T follicular helper cell (primary cell): ENCODE results near the gene COL1A1.

Experiments used
- DNase-seq: peaks from one replicate; pipeline ENCODE4 v3.0.0-alpha.2; 2020; ENCODE audit warnings: low read depth

Gene COL1A1

DNA sequence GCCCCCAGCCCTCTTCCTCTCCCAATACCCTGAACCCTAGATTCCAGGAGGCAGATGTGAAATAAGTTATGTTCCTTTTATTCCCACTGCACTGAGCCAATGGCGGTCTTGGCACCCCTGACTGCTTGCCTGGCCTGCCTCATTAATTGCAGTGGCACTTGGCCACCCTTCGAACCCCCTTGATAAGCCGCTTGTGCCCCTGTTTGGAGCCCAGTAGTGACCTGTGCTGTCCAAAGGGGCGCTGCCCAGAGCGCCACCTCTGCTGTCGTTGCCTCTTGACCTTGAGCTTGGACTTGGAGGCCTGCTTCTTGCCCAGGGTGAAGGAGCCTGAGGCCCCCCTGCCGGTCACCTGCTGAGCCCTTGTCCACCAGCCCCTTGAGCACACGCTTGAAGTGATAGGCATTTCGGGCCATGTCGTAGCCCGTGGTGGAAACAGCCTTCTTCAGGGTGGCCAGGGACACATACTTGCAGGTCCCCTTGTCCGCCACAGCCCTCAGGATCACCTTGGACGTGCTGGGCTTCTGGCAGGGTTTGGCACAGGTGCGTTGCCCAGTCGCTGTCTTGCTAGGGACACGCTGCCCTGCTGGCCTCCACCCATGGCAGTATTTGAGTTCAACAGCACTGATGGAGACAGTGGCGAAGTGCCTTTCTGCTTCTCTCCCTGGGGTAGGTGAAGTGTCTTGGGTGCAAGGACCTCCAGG lies 29.9 kb downstream of the COL1A1 start:
- no peak for DNase-seq

DNA sequence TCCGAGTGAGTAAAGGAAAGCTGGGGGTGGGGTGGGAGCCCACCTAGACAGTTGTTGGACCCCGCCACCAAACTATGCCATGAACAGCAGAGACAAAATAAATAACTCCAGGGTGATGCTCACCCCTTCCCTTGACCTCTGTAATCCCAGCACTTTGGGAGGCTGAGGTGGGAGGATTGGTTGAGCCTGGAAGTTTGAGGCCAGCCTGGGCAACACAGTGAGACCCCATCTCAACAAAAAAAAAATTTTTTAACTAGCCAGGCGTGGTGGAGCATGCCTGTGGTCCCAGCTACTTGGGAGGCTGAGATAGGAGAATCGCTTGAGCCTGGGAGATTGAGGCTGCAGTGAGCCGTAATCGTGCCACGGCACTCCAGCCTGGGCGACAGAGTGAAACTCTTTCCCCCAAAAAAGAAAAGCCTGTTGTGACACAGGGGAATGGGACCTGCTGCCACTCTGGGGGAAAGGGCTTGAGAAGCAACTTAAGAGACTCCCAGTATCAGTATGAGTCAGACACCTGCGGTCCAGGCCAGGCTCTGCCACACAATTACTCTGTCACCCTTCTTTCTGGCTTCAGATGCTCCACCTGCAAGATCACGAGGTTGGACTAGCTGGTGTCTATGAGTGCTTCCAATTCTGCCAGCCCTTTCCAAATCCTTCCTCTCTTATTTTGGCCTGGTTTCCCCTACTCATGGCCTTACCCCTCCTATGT lies 30.6 kb downstream of the COL1A1 start:
- no peak for DNase-seq

DNA sequence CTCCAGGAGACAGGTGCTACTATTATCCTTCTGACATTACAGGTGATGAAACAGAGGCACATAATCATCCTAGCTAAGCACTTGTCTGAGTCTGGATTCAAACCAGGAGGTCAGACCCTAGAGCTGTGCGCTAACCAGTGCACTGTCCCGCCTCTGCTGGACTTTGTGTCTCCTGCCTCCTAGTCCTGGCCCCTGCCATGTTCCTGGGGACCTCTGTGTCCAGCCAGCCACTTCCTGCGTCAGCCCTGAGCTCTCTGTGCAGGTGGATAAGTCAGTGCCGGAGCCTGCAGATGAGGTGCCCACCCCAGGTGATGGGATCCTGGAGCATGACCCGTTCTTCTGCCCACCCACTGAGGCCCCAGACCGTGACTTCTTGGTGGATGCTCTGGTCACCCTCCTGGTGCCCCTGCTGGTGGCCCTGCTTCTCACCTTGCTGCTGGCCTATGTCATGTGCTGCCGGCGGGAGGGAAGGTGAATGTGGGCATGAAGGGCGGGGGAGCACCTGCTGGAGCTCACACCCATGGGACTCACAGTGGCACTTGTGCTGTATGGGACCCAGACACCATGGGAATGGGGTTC lies 31.5 kb downstream of the COL1A1 start:
- no peak for DNase-seq

DNA sequence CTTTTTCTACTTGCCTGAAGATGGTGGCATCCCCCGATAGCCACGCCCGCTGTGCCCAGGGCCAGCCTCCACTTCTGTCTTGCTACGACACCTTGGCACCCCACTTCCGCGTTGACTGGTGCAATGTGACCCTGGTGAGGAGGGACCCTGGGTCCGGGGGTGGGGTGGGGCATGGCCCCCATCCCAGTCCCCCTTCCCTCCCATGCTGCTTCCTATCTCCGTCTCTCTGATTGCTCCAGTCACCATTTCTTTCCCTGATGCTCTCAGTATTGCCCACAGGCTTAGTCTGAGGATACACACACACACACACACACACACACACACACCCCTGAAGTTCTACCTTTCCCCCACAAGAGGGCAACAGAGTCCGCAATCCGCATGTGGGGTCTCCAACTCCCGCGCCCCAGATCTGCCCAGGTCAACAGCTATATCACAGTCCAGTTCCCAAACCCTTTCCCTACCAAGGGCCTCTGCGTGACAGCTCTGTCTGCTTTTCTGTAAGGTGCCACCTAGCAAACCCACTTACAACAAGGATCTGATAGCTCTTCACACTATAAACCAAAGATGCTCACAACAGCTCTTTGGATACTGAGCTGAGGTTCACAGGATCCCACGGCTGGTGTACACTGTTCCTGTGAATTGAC lies 32.2 kb downstream of the COL1A1 start:
- peak; percentile 34 for DNase-seq

DNA sequence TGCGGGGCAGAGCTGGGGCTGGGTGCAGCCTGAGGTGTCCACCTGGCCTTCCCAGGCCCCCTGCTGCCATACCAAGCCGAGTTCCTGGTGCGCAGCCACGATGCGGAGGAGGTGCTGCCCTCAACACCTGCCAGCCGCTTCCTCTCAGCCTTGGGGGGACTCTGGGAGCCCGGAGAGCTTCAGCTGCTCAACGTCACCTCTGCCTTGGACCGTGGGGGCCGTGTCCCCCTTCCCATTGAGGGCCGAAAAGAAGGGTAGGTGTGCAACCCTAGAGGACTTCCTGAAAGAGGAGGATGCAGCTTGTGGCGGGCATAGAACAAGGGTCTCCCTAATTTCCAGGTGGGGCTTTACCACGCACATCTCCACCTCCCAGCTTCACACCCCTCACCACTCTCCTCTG lies 33.1 kb downstream of the COL1A1 start:
- no peak for DNase-seq

DNA sequence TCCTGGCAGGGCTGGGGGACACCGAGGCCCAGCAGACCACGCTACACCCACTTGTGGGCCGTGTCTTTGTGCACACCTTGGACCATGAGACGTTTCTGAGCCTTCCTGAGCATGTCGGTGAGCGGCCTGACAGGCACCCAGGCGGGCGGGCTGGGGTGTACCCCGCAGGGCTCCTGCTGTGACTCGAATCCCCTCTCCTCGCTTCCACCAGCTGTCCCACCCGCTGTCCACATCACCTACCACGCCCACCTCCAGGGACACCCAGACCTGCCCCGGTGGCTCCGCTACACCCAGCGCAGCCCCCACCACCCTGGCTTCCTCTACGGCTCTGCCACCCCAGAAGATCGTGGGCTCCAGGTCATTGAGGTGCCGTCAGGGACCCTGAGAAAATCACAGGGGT lies 34.1 kb downstream of the COL1A1 start:
- DNase-seq: no peak

DNA sequence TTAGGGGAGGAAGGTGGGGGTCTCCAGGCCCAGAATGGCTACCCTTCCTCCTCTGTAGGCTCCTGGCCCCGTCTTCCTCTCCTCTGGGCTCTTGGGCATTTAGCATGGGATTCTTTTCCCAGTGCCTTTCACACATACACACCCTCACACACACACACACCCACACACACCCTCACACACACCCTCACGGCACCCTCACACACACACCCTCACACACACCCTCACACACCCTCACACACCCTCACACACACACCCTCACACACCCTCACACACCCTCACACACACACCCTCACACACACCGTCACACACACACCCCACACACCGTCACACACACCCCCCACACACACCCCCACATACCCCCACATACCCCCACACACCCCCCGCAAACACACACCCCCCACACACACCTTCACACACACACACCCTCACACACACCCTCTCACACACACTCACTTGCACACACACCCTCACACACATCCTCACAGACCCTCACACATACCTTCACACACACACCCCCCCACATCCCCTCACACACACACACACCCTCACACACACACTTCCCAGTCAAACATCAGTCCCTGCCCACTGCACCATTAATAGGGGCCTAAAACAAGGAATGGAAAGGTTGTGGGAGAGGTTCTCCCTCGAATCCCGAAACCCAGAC lies 34.8 kb downstream of the COL1A1 start:
- no peak for DNase-seq

DNA sequence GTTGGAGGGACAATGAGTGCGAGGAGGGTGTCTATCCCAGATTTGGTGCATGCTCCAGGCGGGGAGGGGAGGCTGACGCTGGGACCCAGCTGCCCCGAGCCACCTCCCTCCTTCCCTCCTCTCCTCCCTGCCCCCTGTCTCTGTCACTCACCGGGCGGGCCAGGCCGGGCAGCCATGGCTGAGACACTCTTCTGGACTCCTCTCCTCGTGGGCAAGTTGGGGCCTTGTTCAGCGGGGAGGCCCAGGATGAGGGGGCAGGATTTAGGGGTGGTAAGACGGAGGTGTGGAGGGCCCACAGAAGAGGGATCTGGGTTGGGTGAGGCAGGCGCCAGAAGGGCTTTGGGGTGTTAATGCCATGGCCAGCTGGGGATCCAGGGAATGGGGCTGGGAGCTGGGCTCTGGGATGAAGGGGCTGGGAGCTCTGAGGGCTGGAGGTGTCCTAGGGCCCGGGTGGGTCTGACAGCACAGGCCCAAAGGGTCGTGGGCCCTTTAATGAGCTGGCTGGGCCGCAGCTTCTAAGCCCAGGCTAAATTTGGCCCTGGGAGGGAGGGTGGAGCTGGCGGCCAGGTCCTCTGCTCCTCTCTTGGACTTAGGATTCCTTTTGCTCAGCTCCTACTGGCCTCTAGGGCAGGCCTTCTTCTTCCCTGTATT lies 35.4 kb downstream of the COL1A1 start, which contains the start of gene SGCA:
Gene SGCA, plus strand, starts transcription at position 139 of the 651 bp plus-strand sequence. Its CDS starts 36 bp downstream, at position 175.
- DNase-seq: no peak

DNA sequence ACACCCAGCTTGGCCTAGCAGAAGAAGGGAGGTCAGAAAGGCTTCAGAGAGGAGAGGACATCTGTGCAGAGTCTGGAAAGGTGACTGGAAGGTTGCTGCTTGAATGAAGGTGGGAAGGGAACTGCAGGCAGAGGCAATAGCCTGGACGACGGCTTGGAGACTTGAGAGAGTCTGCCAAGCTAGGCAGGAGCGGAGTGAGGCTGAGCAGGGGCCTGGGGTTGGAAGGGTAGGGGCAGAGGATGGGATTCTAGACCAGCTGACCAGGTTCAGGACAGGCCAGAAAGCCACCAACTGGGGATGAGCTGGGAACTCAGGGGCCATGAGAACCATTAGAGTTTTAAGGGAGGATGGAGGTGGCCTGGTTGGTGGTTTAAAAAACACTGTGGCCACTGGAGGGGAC lies 36.0 kb downstream of the COL1A1 start:
- DNase-seq: no peak

DNA sequence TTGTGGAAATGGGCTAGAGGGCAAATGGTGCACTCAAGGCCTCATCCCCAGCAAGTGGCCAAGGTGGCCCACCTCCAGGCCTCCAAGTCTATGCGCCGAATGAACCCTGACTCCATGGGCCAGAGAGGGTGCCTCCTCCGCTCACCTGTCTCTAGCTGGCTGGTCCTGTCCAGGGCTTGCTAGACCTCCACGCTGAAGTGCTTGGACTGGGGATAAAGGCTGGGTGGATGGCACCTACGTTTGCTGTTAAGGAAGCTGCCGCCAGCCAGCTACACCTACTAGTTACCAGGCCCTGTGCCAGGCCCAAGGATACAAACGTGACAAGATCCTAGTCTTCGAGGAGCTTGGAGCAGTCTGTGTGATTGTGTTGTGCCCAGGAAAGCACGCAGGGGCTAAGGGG lies 36.4 kb downstream of the COL1A1 start:
- DNase-seq: no peak

DNA sequence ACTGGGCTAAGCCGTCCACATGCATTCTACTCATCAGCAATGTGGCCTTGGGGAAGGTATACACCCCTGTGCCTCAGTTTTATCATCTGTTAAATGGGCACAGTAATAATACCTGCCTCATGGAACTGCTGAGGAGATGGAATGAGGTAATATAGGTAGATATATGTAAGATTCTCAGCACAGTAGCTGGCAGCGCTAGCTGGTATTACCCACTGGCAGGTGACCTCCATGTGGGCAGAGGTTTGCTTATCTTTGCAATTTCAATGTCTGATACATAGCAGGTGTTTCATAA lies 36.8 kb downstream of the COL1A1 start:
- DNase-seq: no peak

DNA sequence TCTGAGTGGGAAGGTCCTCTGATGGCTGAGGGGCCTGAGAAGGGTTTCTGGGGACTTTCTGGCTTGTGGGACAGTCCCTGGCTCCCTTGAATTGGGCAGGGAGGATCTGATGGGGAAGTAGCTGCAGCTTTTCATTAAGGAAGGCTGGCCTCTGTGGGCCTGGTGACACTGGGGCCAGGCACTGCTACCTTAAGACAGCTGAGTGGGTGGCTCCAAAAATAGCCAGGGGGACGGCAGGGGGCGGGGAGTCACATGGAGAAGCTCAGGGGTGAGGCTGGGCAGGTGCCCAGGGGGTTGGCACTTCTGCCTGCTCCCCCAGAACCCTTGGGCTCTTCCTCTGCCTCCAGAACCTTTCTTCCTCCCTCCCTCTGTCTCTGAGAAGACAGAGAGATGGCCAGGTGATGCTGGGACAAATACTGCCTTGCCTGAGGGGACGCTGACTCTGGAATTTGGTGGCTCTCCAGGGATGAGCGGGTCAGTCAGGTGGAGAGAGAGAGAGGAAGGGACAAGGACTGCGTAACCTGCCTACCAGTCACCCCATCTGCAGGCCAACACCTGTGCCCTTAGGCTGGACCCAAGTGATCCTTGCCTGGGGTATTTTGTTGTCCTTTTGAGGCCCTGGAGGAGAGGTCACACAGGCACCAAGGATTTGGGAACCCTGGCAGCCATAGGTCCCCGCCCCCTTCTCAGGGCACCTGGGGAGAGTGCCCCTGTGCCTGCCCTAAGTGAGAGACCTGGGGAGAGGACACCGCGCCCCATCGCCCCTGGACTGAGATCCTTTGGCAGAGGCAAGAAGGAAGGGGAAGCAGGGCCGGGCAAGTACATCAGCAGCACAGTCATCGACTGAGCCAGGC lies 37.4 kb downstream of the COL1A1 start:
- no peak for DNase-seq

DNA sequence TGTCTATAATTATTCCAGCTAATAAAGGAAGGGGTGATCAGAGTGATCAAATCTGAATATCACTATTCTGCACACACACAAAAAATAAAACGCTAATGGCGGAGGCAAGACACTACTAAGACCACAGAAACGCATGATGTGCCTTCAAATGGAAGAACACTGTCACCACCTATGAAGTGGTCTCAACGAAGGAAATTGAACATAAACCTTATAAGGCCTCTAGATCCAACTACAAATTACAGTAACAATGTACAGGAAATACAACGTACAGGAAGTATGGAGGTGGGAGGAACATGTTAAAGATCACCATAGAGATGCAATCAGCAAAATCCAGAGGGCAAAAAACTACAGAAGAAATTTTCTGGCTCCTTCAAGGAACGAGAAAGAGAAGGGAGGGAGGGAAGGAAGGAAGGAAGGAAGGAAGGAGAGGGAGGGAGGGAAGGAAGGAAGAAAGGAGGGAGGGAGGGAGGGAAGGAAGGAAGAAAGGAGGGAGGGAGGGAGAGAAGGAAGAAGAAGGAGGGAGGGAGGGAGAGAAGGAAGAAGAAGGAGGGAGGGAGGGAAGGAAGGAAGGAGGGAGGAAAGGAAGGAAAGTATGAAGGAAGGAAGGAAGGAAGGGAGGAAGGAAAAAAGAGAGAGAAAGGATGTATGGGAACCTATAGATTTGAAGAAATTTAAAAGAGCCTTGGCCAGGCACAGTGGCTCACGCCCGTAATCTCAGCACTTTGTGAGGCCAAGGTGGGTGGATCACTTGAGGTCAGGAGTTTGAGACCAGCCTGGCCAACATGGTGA lies 38.8 kb downstream of the COL1A1 start:
- DNase-seq: no peak

DNA sequence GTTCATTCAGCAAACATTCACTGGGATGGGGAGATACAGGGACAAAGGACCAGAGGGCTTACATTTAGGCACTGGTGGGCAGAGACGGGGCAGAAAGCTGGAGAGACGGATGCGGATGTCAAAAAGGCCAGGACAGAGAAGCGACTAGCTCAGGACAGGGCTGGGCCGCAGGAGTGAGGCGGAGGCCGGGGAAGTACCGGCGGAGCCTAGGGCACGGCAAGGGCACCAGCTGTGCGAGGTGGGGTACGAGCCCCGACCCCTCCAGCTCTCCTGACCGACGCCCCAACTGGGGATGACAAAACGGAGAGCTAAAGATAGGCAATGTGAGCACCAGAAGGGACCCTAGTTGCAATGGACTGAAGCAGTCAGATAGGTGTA lies 39.5 kb downstream of the COL1A1 start:
- no peak for DNase-seq

DNA sequence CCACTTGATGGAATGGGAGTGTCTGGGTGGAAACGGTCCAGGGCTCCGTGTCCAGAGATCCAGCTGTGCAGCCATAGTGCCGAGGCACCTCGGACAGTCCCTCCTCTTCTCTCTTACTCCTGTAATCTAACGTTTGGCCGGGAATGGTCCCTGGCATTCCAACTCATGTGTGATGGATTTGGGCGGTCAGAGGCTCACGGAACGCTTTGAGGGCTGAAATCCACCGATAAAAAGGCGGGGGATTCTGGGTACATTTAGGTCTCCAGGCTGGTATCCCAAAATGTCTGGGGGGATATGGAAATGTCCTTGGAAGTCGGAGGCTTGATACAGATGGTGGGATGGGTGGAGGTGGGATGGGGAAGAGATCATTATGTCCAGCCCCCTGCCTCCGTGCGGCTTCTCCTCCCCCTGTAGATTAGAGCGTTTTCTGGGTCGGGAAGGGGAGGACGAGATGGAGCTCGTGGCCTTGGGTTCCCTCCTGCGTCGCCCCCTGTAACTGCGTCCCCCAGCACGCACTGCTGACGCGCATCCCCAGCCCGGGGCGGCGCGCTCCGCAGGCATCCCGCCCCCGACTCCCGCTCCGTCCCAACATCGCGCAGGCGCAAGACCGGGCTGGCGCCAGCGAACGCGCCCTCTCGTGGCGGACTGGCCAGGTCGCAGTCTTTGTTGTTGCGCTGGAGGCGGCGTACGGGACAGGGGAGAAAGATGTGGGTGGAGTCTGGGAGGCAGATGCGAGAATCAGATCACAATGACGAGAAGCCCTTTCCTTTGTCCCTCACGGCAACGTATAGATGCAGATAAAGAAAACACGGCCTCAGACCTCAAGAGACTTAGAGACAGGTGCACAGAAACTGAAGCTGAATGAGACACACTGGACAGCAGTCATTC lies 40.2 kb downstream of the COL1A1 start:
- peak; percentile 91 for DNase-seq

DNA sequence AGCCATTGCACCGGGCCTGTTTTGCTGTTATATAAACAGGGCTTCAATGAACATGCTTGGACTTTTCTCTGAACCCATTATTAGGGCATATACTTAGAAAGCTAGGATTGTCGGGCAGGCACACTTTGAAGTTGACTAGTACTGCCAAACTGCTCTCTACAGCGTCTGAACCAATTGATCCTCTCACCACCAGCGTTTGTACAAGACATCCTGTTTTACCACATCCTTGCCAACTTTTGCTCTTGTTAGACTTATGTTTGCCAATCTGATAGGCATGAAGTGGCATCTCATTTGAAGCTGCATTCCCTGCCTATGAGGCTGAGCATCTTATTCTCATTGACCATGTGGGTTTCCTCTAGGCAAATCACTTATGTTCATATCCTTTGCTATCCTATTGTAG lies 43.5 kb downstream of the COL1A1 start:
- no peak for DNase-seq

DNA sequence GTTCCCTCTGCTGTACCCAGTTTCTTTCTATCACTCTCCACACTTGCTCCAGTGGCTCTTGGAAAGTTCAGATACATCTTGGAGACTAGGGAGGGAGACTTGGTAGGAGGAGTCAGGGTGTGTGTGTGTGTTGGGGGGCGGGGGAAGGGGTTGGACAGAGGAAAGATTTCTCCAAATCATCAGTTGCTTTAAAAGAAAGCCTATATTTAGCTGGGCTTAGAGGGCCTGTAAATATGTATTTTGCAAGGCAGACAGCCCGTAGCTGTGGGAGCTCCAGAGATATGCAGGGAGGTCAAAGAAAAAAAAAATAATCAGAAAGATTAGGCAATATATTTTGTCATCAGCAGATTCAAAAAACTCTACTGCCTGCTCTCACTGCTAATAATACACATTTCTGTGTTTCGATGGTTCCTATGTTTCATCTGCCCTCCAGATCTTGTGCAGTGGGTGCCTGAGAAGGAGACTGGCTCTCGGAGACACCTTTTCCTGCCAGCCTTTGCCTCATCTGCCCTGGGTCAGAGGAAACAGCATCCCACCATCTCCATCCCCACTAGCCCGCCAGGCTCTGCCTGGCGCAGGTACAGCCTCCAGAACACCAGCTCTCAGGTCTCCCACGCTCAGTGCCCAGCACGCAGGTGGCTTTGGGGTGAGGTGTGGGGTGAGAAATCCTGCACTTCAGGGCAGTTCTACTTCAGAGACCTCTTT lies 46.2 kb downstream of the COL1A1 start:
- no peak for DNase-seq

DNA sequence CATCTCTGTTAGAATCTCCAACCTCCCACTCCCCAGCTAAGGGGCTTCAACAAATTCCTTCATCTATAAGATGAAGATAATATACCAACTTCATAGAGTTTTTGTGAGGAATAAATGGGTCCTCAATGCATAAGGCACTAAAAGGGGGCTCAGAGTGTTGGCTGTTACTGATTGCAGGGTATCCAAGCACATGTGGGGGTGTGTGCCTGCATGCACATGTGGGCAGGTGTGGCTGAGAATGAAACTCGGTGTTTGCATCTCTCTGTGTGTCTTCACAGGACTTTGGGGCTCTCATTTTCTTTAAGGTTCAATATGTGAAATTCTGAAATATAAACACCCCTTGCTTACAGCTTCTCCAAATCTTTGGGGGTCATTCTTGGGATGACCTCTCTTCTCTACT lies 46.8 kb downstream of the COL1A1 start:
- DNase-seq: no peak
